ENCODE results near the gene TSPAN8. TPM values are rescaled to one million over a fixed set of nuclear protein-coding genes. Genes with fewer than 3 reads are reported as not detected.

TSPAN8 gene
- total and polyA plus RNA-seq, 2 donors (not counting 1 experiment from before 2014, with no cell fraction given), result 0.17 TPM; not detected in 1

DNA sequence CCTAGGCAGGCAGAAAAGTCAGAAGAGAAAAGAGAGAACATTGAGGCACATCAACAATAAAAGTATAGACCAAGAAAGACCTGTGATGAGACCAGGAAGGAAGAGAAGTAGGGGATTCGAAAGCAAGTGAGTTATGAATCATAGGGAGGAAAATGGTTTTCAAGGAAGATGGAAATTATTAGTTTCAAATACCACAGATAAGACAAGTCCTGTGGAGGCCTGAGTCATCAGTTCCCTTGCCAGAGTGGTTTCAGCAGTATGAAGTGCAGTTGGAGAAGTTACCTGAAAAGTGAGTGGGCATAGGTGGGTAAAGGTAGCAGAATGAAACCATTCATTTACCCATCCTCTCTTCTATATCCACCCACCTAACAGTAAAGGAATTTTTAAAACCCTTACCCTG lies 25.2 kb upstream of the TSPAN8 start:
- H3K4me1 ChIP-seq (ENCODE audit: control insufficient read depth, extremely low read depth, insufficient read depth, low read length), result no peaks in the 10 kb centered on the region
- H3K4me3 ChIP-seq (replicated peaks in 1 of 4; ENCODE audit: control extremely low read depth in 1 of 4, insufficient read depth in 1 of 4, low read depth in 3 of 4, low read length in 4 of 4), result no peak overlapping the region
- no peaks in the 10 kb centered on the region for H4K20me1 ChIP-seq (ENCODE audit: control insufficient read depth, extremely low read depth, insufficient read depth, low read length)
- DNase-seq (ENCODE audit: low read depth in 2 of 2), result peak; percentile 40 to 77
- H3K27ac ChIP-seq (ENCODE audit: insufficient read depth, low read length), result no peak overlapping the region
- H3K4me2 ChIP-seq (ENCODE audit: extremely low read depth, insufficient read depth, low read length), result no peak overlapping the region
- no peak overlapping the region for H2AFZ ChIP-seq (ENCODE audit: low read length)
- TF ChIP-seq, protein P1, sequence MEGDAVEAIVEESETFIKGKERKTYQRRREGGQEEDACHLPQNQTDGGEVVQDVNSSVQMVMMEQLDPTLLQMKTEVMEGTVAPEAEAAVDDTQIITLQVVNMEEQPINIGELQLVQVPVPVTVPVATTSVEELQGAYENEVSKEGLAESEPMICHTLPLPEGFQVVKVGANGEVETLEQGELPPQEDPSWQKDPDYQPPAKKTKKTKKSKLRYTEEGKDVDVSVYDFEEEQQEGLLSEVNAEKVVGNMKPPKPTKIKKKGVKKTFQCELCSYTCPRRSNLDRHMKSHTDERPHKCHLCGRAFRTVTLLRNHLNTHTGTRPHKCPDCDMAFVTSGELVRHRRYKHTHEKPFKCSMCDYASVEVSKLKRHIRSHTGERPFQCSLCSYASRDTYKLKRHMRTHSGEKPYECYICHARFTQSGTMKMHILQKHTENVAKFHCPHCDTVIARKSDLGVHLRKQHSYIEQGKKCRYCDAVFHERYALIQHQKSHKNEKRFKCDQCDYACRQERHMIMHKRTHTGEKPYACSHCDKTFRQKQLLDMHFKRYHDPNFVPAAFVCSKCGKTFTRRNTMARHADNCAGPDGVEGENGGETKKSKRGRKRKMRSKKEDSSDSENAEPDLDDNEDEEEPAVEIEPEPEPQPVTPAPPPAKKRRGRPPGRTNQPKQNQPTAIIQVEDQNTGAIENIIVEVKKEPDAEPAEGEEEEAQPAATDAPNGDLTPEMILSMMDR (conservative IDR thresholded peaks at IDR 0.05 in 1 of 2, IDR thresholded peaks at IDR 0.05 in 1 of 2; ENCODE audit: low read depth in 1 of 2, low read length in 2 of 2), result no peak
- no peak for TF ChIP-seq EZH2 (IDR thresholded peaks at IDR 0.05; ENCODE audit: low read length, missing control alignments)
- no peaks in the 10 kb centered on the region for H3K27me3 ChIP-seq (ENCODE audit: control insufficient read depth, insufficient read depth, low read length)
- H3K79me2 ChIP-seq (ENCODE audit: control insufficient read depth, insufficient read depth, low read length), result no peaks in the 10 kb centered on the region
- H3K9ac ChIP-seq (ENCODE audit: insufficient read depth, low read length), result no peak overlapping the region
- no peaks in the 10 kb centered on the region for H3K9me3 ChIP-seq (ENCODE audit: control insufficient read depth, insufficient read depth, low read depth, low read length)
- no peaks in the 10 kb centered on the region for H3K36me3 ChIP-seq (ENCODE audit: control insufficient read depth, insufficient read depth, low read length)

DNA sequence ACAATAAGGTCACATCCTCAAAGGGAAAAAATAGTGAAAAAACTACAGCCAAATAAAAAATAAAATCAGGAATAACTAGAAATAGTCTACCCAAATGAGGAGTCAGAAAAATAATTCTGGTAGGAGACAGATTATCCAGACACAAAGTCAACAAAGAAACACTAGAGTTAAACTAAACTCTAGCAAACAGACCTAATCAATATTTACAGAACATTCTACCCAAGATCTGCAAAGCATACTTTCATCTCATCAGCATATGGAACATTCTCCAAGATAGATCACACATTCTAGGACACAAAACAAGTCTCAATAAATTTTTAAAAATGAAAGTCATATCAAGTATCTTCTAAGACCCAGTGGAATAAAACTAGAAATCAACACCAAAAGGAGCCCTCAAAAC lies 20.4 kb upstream of the TSPAN8 start:
- Histone ChIP-seq H2AFZ (ENCODE audit: low read length) (no peak overlapping the region), H3K4me3 (replicated peaks in 1 of 4; ENCODE audit: control extremely low read depth in 1 of 4, insufficient read depth in 1 of 4, low read depth in 3 of 4, low read length in 4 of 4) (no peak overlapping the region), H3K27me3 (ENCODE audit: control insufficient read depth, insufficient read depth, low read length) (no peaks in the 10 kb centered on the region), H3K9ac (ENCODE audit: insufficient read depth, low read length) (no peak overlapping the region), H3K9me3 (ENCODE audit: control insufficient read depth, insufficient read depth, low read depth, low read length) (no peaks in the 10 kb centered on the region), H3K4me2 (ENCODE audit: extremely low read depth, insufficient read depth, low read length) (no peak overlapping the region), H3K27ac (ENCODE audit: insufficient read depth, low read length) (no peak overlapping the region), H3K79me2 (ENCODE audit: control insufficient read depth, insufficient read depth, low read length) (no peaks in the 10 kb centered on the region), H3K36me3 (ENCODE audit: control insufficient read depth, insufficient read depth, low read length) (no peaks in the 10 kb centered on the region), H4K20me1 (ENCODE audit: control insufficient read depth, extremely low read depth, insufficient read depth, low read length) (no peaks in the 10 kb centered on the region), H3K4me1 (ENCODE audit: control insufficient read depth, extremely low read depth, insufficient read depth, low read length) (no peaks in the 10 kb centered on the region)
- TF ChIP-seq, protein P1 (conservative IDR thresholded peaks at IDR 0.05 in 1 of 2, IDR thresholded peaks at IDR 0.05 in 1 of 2; ENCODE audit: low read depth in 1 of 2, low read length in 2 of 2), result no peak
- TF ChIP-seq EZH2 (IDR thresholded peaks at IDR 0.05; ENCODE audit: low read length, missing control alignments), result no peak
- DNase-seq (ENCODE audit: low read depth in 2 of 2), result no peak

DNA sequence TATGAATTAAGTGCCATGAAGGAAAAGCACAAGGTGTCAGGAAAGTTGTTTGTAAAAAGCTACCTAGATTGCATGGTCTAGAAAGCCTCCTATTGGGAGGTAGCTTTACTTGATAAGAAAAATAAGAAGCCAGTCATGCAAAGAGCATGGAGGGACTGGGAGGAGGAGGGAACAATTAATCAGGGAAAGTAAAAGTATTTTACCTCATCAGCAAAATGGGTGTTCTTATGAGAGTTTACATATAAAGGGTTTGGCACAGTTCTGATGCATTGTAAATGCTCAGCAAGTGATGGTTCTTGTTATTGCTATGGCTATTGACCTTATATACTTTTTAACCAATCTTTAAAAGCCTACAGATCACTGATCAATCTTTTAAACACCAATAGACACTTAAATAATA lies 17.0 kb upstream of the TSPAN8 start:
- Histone ChIP-seq H3K4me3 (replicated peaks in 1 of 4; ENCODE audit: control extremely low read depth in 1 of 4, insufficient read depth in 1 of 4, low read depth in 3 of 4, low read length in 4 of 4) (no peak overlapping the region), H3K27ac (ENCODE audit: insufficient read depth, low read length) (no peak overlapping the region), H3K4me1 (ENCODE audit: control insufficient read depth, extremely low read depth, insufficient read depth, low read length) (no peaks in the 10 kb centered on the region), H3K79me2 (ENCODE audit: control insufficient read depth, insufficient read depth, low read length) (no peaks in the 10 kb centered on the region), H3K36me3 (ENCODE audit: control insufficient read depth, insufficient read depth, low read length) (no peaks in the 10 kb centered on the region), H3K9me3 (ENCODE audit: control insufficient read depth, insufficient read depth, low read depth, low read length) (no peaks in the 10 kb centered on the region), H2AFZ (ENCODE audit: low read length) (no peak overlapping the region), H4K20me1 (ENCODE audit: control insufficient read depth, extremely low read depth, insufficient read depth, low read length) (no peaks in the 10 kb centered on the region), H3K4me2 (ENCODE audit: extremely low read depth, insufficient read depth, low read length) (no peak overlapping the region), H3K27me3 (ENCODE audit: control insufficient read depth, insufficient read depth, low read length) (no peaks in the 10 kb centered on the region), H3K9ac (ENCODE audit: insufficient read depth, low read length) (no peak overlapping the region)
- DNase-seq (ENCODE audit: low read depth in 2 of 2), result no peak
- no peak for TF ChIP-seq EZH2 (IDR thresholded peaks at IDR 0.05; ENCODE audit: low read length, missing control alignments)
- TF ChIP-seq, protein P1 (conservative IDR thresholded peaks at IDR 0.05 in 1 of 2, IDR thresholded peaks at IDR 0.05 in 1 of 2; ENCODE audit: low read depth in 1 of 2, low read length in 2 of 2), result no peak
